Uterus (tissue), 2 donors: Measurements from ENCODE around the gene PAAF1.

Experiments used
- POLR2A ChIP-seq, 2 donors: fragments of 450-650 bp; IDR thresholded peaks; one replicate each; pipeline ENCODE4 v1.6.1; 2016; ENCODE audit warnings: antibody characterized with exemption in 2 of 2, mild to moderate bottlenecking in 1 of 2, moderate library complexity in 1 of 2
- TF ChIP-seq, protein P1 (sequence below), 4 experiments: fragments of 200-600 bp in 2 of 4; fragments of 450-650 bp in 2 of 4; sonication (generic) in 2 of 4; IDR thresholded peaks; one replicate each; pipeline ENCODE4 v1.5.1; 2016 to 2019; ENCODE audit warnings: antibody characterized with exemption in 4 of 4, mild to moderate bottlenecking in 2 of 4, moderate library complexity in 1 of 4

DNA sequence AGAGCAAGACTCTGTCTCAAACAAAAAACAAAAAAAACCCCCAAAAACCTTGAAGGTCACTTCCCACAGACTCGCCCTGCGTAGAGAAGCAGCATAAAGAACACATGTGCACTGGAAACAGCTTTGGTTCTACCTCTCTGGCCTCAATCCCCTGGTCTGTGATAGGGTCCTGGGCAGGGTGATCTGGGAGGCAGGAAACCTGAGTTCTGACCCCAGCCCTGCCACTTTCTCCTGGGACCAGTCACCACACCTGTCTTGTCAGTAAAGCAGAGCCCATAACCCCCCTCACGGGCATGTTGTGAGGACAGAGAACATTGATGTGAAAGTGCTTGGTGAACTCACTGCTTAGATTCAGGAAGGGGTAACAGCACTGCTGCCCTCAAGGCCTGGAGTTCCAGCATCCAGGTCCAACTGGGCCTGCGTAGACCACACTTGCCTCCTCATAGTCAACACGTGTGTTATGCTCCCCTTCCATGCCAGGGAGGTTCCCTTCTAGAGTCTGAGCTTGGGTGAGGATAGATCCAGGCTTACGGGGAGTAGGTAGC lies 94.4 kb downstream of the PAAF1 start:
- TF ChIP-seq, protein P1, sequence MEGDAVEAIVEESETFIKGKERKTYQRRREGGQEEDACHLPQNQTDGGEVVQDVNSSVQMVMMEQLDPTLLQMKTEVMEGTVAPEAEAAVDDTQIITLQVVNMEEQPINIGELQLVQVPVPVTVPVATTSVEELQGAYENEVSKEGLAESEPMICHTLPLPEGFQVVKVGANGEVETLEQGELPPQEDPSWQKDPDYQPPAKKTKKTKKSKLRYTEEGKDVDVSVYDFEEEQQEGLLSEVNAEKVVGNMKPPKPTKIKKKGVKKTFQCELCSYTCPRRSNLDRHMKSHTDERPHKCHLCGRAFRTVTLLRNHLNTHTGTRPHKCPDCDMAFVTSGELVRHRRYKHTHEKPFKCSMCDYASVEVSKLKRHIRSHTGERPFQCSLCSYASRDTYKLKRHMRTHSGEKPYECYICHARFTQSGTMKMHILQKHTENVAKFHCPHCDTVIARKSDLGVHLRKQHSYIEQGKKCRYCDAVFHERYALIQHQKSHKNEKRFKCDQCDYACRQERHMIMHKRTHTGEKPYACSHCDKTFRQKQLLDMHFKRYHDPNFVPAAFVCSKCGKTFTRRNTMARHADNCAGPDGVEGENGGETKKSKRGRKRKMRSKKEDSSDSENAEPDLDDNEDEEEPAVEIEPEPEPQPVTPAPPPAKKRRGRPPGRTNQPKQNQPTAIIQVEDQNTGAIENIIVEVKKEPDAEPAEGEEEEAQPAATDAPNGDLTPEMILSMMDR (IDR thresholded peaks at IDR 0.05): no peak
- no peak for TF ChIP-seq POLR2A (IDR thresholded peaks at IDR 0.05)
